IPS-18a (cell line): ENCODE measurements around the gene CLPTM1L.

Experiments used
- H3K27ac ChIP-seq: one replicate; pipeline ENCODE4 v1.5.1; 2013; ENCODE audit warnings: low read length
- H3K27me3 ChIP-seq: one replicate; pipeline ENCODE4 v1.6.1; 2013; ENCODE audit warnings: mild to moderate bottlenecking, low read length; ENCODE audit not compliant: control insufficient read depth, insufficient read depth
- H3K36me3 ChIP-seq: one replicate; pipeline ENCODE4 v1.6.1; 2013; ENCODE audit warnings: low read depth, low read length; ENCODE audit not compliant: control insufficient read depth
- H3K4me1 ChIP-seq: one replicate; pipeline ENCODE4 v1.6.1; 2013; ENCODE audit warnings: low read depth, low read length; ENCODE audit not compliant: control insufficient read depth
- H3K4me3 ChIP-seq: one replicate; pipeline ENCODE4 v1.5.1; 2013; ENCODE audit warnings: low read length
- H3K9ac ChIP-seq: one replicate; pipeline ENCODE4 v1.6.1; 2013; ENCODE audit warnings: mild to moderate bottlenecking, low read length, moderate library complexity
- H3K9me3 ChIP-seq: one replicate; pipeline ENCODE4 v1.6.1; 2013; ENCODE audit warnings: low read depth, low read length; ENCODE audit not compliant: control insufficient read depth

Gene CLPTM1L

GRCh38 chr5:1357946-1358725, 13.2 kb upstream of the CLPTM1L start:
- no peaks in the 10 kb centered on the region for H3K27me3 ChIP-seq
- no peak overlapping the region for H3K4me3 ChIP-seq
- H3K36me3 ChIP-seq: no peaks in the 10 kb centered on the region
- no peaks in the 10 kb centered on the region for H3K9me3 ChIP-seq
- H3K9ac ChIP-seq: no peak overlapping the region
- no peaks in the 10 kb centered on the region for H3K4me1 ChIP-seq
- H3K27ac ChIP-seq: no peak overlapping the region

- no peak overlapping the region for H3K27ac ChIP-seq
- no peaks in the 10 kb centered on the region for H3K9me3 ChIP-seq
- no peak overlapping the region for H3K9ac ChIP-seq
- H3K4me3 ChIP-seq: no peak overlapping the region
- H3K27me3 ChIP-seq: no peaks in the 10 kb centered on the region
- no peaks in the 10 kb centered on the region for H3K4me1 ChIP-seq
- no peaks in the 10 kb centered on the region for H3K36me3 ChIP-seq
Observed at GRCh38 chr5:1356873-1357787, 12.2 kb upstream of the CLPTM1L start.

- Histone ChIP-seq H3K4me3 (no peak overlapping the region), H3K9me3 (no peaks in the 10 kb centered on the region), H3K36me3 (no peaks in the 10 kb centered on the region), H3K4me1 (no peaks in the 10 kb centered on the region), H3K27ac (no peak overlapping the region), H3K27me3 (no peaks in the 10 kb centered on the region), H3K9ac (no peak overlapping the region)
Observed at GRCh38 chr5:1354576-1354975, 9.7 kb upstream of the CLPTM1L start.

GRCh38 chr5:1352231-1353219, 7.6 kb upstream of the CLPTM1L start:
- no peaks in the 10 kb centered on the region for H3K9me3 ChIP-seq
- no peaks in the 10 kb centered on the region for H3K27me3 ChIP-seq
- no peak overlapping the region for H3K9ac ChIP-seq
- no peaks in the 10 kb centered on the region for H3K4me1 ChIP-seq
- no peak overlapping the region for H3K4me3 ChIP-seq
- no peaks in the 10 kb centered on the region for H3K36me3 ChIP-seq
- no peak overlapping the region for H3K27ac ChIP-seq

- no peaks in the 10 kb centered on the region for H3K36me3 ChIP-seq
- no peaks in the 10 kb centered on the region for H3K4me1 ChIP-seq
- H3K27me3 ChIP-seq: no peaks in the 10 kb centered on the region
- H3K4me3 ChIP-seq: no peak overlapping the region
- no peaks in the 10 kb centered on the region for H3K9me3 ChIP-seq
- H3K27ac ChIP-seq: no peak overlapping the region
- H3K9ac ChIP-seq: no peak overlapping the region
Observed at GRCh38 chr5:1351156-1351555, 6.3 kb upstream of the CLPTM1L start.

GRCh38 chr5:1349246-1349645, 4.3 kb upstream of the CLPTM1L start:
- Histone ChIP-seq H3K36me3 (no peaks in the 10 kb centered on the region), H3K27me3 (no peaks in the 10 kb centered on the region), H3K9me3 (no peaks in the 10 kb centered on the region), H3K4me1 (no peaks in the 10 kb centered on the region), H3K4me3 (no peak overlapping the region), H3K9ac (no peak overlapping the region), H3K27ac (no peak overlapping the region)

GRCh38 chr5:1348986-1349245, 4.0 kb upstream of the CLPTM1L start:
- Histone ChIP-seq H3K27ac (no peak overlapping the region), H3K27me3 (no peaks in the 10 kb centered on the region), H3K36me3 (no peaks in the 10 kb centered on the region), H3K4me3 (no peak overlapping the region), H3K9me3 (no peaks in the 10 kb centered on the region), H3K9ac (no peak overlapping the region), H3K4me1 (no peaks in the 10 kb centered on the region)

GRCh38 chr5:1347571-1347970, 2.7 kb upstream of the CLPTM1L start:
- Histone ChIP-seq H3K27ac (no peak overlapping the region), H3K4me3 (no peak overlapping the region), H3K36me3 (peaks cover 6% of the 10 kb centered on the region), H3K9ac (no peak overlapping the region), H3K4me1 (no peaks in the 10 kb centered on the region), H3K9me3 (no peaks in the 10 kb centered on the region), H3K27me3 (no peaks in the 10 kb centered on the region)

GRCh38 chr5:1346627-1347440, 1.9 kb upstream of the CLPTM1L start:
- Histone ChIP-seq H3K27ac (no peak overlapping the region), H3K36me3 (peaks cover 14% of the 10 kb centered on the region), H3K4me3 (no peak overlapping the region), H3K9ac (no peak overlapping the region), H3K9me3 (no peaks in the 10 kb centered on the region), H3K27me3 (no peaks in the 10 kb centered on the region), H3K4me1 (no peaks in the 10 kb centered on the region)

GRCh38 chr5:1345876-1346626, 1.2 kb upstream of the CLPTM1L start:
- peak overlapping the region; percentile 93 for H3K4me3 ChIP-seq
- H3K4me1 ChIP-seq: no peaks in the 10 kb centered on the region
- H3K27ac ChIP-seq: no peak overlapping the region
- H3K9me3 ChIP-seq: no peaks in the 10 kb centered on the region
- peaks cover 21% of the 10 kb centered on the region for H3K36me3 ChIP-seq
- H3K27me3 ChIP-seq: no peaks in the 10 kb centered on the region
- H3K9ac ChIP-seq: peak overlapping the region; percentile 75
